OCI-LY7 (cell line): ENCODE results near the gene GSN.

Source experiments
- EZH2phosphoT487 ChIP-seq: fragments of 200-600 bp; sonication (generic); IDR thresholded peaks from 2 replicates; pipeline ENCODE4 v1.6.1; 2018; ENCODE audit warnings: low read depth, borderline replicate concordance, mild to moderate bottlenecking, mixed run types, antibody characterized with exemption, low read length, moderate library complexity, mixed read lengths
- TF ChIP-seq, protein P1 (sequence below): fragments of 200-600 bp; sonication (generic); conservative IDR thresholded peaks from 2 replicates; pipeline ENCODE4 v1.5.1; 2014; ENCODE audit warnings: mild to moderate bottlenecking, antibody characterized with exemption, low read length, moderate library complexity, mixed read lengths

- TF ChIP-seq, protein P1, sequence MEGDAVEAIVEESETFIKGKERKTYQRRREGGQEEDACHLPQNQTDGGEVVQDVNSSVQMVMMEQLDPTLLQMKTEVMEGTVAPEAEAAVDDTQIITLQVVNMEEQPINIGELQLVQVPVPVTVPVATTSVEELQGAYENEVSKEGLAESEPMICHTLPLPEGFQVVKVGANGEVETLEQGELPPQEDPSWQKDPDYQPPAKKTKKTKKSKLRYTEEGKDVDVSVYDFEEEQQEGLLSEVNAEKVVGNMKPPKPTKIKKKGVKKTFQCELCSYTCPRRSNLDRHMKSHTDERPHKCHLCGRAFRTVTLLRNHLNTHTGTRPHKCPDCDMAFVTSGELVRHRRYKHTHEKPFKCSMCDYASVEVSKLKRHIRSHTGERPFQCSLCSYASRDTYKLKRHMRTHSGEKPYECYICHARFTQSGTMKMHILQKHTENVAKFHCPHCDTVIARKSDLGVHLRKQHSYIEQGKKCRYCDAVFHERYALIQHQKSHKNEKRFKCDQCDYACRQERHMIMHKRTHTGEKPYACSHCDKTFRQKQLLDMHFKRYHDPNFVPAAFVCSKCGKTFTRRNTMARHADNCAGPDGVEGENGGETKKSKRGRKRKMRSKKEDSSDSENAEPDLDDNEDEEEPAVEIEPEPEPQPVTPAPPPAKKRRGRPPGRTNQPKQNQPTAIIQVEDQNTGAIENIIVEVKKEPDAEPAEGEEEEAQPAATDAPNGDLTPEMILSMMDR: no peak
- no peak for TF ChIP-seq EZH2phosphoT487
Observed at GRCh38 chr9:121305269-121305994, 37.5 kb downstream of the GSN start.
